DLD1 (cell line): ENCODE data around the gene TRMT10A.

Experiments used
- in situ Hi-C: cut with HindIII; loops from 2 replicates; pipeline ENCODE4 v1.10.0; 2017; ENCODE audit warnings: low sequenced_read_pairs

TRMT10A gene, protein sequence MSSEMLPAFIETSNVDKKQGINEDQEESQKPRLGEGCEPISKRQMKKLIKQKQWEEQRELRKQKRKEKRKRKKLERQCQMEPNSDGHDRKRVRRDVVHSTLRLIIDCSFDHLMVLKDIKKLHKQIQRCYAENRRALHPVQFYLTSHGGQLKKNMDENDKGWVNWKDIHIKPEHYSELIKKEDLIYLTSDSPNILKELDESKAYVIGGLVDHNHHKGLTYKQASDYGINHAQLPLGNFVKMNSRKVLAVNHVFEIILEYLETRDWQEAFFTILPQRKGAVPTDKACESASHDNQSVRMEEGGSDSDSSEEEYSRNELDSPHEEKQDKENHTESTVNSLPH

DNA sequence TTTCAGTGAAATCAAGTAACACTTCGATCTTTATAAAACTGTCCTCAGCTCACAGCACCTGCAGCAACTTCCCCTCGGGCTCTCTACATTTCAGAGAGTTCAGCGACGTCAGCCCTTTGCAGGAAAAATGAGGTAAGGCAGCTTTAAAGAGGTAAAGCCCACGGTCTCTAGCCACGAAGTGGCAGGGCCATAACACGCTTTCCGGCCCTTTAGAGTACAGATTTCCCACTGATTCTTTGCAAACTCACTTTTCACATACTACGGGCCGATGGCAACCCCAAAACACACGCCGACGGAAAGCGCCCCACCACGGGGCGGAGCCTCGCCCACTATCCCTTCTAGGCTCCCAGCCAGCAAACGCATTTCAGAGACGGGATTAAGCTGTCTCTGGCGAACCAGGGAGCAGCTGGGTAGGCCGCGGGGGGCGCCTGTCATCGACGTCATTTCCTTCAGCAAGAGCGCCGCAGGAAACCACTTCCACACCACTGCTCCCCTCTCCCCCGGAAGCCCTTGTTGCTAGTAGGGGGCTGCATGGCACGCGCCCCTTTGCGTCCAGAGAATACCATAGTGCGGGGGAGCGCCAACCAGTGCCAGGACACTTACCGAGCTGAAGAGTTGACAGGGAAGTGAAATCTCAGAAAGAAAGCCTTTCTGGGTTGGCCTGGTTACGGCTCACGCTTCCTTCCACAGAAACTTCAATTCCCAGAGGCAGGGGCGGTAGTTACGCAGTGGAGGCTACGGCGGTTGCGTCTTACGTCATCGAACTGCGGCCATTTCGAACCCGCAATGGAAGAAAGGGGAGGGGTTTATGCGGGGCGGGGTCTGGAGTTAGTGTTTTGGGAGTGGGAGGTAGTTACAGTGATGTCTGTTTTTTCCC, at the start of gene TRMT10A:
Gene TRMT10A, minus strand, starts transcription at position 730 of the 877 bp plus-strand sequence. CDS start 4,701 bp downstream, outside the sequence.
- in situ Hi-C loops: no loop called here

DNA sequence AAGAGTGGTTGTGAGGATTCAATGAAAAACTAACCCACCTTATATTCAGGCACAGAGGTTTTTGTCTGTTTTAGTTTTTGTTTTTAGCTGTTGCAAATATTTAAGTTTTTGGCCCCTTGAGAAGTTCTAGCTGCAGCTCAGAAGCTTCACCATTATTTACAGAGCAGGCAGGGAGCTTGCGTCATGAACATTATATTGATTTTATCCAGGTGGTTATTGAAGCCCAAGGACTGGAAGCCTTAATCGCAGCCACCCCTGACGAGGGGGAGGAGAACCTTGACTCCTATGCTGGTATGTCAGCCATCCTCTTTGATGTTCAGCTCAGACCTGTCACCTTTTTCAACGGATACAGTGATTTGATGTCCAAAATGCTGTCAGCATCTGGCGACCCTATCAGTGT, 48.9 kb upstream of the TRMT10A start:
- in situ Hi-C loops: no loop called here

DNA sequence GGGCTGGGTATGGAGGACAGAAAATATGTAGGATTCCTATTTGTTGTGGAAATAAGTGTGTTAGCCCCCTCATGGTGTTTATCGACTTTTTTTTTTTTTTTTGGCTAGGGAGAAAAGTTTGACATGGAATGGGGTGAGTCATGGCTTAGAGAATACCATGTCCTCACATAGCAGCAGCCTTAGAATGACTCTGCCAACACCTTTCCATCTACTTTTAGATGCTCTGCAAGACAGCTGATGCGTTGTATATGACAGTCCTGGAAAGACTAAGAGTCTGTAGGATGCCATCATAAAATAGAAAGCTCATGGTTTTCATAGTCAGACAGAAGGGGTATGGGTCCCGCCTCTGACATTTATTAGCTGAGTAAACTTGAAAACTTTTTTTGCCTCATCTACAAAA, 48.4 kb upstream of the TRMT10A start:
- in situ Hi-C loops: no loop called here

DNA sequence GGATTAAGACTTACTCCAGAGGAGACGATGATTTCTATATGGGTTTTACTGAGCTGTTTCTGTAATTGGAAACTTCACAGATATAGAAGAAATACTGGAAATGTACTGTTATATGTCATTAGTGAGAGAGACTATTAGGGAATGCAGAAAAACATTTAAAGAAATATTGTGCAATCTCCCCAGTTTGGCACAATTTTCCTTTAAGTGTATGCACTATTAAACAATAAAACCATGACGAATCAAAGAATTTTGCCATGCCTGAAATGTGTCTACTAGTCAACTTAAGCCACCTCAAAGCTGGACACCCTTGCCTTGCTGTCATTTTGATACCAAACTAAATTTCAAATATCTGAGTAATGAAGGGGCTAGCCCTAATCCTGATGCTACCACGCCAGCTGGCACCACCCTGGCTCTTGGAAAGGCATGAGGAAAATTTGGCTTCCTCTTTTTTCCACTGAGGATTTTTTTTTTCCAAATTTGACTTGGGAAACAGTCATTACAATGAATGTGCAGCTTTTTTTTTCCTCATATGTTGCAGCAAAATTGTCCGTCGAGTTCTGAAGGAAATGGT, 46.9 kb upstream of the TRMT10A start:
- in situ Hi-C loops: no loop called here

DNA sequence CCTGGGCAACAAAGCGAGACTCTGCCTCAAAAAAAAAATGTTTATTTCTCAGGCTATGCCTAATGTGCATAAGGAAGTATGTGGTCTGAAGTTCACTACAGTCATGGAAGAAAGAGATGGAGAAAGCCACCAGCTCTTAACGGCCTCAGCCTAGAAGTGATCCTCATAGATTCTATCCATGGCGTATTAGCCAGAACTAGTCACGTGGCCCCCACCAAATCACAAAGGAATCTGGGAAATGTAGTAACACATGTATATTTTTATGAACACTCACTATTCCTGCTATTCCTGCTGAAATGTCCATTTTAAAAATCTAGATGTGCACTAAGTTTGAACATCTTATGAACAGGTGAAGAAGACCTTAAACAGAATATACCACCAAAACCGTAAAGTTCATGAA, 44.6 kb upstream of the TRMT10A start:
- in situ Hi-C loops: no loop called here

DNA sequence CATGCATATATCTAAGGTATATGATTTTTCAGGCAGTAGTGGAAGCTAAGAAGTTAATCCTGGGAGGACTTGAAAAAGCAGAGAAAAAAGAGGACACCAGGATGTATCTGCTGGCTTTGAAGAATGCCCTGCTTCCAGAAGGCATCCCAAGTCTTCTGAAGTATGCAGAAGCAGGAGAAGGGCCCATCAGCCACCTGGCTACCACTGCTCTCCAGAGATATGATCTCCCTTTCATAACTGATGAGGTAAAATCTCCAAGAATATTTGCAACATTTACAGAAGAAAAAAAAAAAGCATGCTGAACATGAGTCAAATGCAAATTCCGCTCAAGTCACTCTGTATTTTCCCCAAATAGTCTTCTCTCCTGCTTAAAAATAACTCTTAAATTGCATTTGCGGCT, 42.9 kb upstream of the TRMT10A start:
- in situ Hi-C loops: no loop called here

DNA sequence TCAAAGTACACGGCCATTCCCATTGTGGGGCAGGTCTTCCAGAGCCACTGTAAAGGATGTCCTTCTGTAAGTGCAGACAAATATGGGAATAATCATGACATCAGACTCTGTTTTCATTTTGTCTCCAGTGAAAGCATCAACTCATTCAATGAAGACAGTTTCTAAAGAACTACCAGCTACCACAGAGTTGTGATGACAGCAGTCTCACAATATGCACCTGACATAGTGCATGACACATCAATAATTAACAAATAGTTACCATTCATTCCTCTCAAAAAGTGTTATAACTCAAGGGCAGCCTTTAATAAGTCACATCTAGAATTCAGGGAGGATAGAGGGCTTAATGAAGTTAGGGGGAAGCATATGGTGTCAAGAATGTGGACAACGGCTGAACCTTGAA, 31.0 kb upstream of the TRMT10A start:
- in situ Hi-C loops: no loop called here

DNA sequence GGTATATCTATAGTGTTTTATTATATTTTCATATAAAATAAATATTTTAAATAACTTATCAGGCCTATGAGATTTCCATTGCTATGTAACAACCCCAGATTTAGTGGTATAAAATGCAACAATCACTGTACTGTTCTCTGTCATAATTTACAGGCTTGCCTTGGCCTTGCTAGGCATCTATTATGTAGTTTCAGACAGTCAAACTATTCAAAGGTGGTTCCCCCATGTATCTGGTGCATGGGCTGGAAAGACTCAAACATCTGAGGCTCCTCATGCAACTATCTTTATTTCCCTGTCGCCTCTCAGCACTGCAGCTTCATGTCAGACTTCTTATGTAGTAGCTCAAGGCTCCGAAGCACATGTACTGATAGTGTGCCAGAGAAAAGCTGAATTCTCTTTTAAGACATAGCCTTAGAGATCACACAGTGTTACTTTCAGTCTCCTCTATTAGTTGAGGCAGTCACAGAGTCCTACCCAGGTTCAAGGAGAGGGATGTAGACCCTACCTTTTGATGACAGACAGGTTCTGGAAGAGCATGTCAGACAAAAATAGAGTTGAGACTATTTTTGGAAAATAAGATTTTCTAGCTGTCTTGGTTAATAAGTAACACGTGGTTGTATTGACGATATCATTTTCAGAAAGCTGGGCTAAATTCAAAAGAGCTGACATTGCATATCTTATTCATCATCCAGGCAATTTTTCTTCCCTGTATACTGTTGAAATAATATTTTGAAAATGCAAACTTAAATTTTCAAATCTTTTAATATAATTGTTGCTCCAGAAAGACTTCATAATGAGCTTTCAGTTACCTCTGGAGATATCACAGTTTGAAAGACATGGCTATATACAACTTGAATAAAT, 30.2 kb upstream of the TRMT10A start:
- in situ Hi-C loops: no loop called here

DNA sequence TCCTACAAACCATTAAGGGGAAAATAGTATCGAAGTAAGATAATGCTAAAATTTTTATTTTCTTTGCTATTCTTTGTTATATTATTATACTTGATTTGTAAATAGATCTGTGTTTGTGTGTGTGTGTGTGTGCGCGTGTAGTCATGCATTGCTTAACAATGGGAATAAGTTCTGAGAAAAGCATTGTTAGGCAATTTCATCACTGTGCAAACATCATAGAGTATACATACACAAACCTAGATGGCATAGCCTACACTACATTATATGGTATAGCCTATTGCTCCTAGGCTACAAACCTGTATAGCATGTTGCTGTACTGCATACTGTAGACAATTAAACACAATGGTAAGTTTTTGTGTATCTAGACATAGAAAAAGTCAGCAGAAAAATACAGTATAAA, 27.9 kb upstream of the TRMT10A start:
- in situ Hi-C loops: no loop called here

DNA sequence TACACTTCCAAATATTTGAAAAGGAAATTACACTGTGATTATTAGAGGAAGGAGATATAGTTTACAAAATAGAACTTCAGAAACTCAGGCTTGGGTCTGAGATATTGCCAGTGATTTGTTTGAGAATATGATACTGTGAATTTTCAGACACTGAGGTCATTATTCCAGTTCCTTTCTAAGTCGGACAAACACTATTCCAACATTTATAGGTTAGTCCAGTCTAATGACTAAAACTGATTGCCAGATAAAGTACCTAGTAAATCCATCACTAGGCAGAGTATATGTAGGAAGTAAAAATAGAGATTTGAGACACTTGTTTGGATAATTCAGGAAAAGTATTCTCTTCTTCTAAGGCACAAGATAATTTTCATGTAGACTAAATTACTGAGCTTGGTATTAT, 24.0 kb upstream of the TRMT10A start:
- in situ Hi-C loops: no loop called here

DNA sequence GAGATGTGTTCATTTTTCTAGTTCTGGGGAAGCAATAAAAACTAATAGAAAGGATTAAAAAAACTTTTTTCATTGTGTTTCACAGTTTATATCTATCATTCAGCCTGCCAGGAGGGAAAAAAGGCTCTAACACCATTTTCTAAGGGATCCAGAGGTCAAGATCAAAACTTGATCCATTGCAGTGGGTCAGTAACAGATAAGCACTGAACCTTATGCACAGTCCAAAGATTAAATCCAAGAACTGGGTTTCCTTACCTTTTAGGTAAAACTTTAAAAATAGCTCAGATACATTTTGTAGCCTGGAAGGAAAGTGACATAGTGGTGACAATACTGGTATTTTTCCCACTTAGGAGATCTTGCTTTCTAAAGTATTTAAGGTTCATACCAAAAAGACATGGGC, 23.5 kb upstream of the TRMT10A start:
- in situ Hi-C loops: no loop called here

DNA sequence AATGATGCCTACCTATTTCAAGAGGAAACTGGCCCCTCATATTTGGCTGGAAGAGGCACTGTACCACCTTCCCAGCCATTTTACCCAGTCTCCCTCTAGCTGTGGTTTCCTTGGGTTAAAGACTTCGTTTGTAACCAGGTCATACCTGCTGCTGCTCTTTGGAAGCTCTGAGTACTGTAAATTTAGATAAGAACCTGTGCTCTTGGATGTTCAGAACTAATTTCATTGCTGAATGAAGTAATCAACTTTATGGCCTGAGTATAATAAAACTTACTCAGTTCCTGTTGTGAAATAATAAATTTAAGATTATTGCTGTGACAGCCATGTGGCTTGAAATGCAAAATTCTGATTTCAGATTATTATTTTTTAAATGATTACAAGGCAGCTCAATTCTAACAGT, 23.0 kb upstream of the TRMT10A start:
- in situ Hi-C loops: no loop called here

DNA sequence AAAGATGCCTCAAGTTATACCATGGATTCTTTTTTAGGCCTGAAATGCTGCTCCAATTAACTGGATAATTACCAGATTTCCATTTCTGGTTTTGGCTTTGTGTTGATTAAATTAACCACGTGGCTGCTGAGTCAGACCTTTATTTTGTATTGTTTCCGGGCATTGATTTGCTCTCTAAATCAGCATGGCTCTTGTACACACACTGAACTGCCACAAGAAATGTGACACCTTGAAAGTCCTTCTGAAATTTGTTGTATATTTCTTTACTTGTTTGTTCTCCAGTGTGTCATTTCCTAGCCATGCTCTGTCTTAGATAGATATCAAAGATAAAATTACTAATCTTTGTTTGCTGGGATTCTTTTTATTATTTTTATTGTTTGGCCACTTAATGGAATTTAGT, 22.5 kb upstream of the TRMT10A start:
- in situ Hi-C loops: no loop called here

DNA sequence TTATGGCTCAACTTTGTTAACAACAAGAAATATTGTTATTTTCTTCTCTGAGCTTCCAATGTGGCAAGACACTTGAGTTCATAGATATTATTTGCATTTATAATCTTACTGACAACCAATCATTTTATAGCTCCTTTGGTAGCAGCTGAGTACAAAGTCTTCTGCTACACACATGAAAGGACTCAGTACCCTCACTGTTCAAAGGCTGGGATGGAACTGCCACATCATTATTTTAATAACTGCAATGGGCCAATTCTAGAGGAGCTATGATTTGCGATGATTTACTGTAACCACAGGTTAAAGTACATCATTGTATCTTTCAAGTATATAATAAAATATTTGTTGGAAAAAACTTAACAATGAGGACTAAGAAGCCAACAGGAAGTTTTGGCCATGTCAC, 21.7 kb upstream of the TRMT10A start:
- in situ Hi-C loops: no loop called here

DNA sequence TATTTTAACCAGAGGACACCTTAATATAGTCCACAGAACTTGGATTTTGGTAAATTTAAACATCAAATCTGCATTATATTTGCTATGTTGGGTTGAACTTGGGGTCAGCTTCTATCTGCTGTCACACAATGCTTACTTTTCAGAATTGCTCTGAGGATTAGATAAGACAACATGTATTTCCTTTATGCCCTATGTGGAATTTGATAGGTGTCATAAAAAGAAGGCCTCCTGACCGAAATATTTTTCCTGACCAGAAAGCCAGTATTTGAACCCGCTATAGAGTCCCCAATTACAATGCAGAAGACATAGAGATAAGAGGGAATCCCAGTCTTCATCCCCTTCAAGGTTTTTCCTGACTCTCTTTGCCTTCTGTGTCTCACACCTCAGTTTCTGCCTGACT, 14.9 kb upstream of the TRMT10A start:
- in situ Hi-C loops: no loop called here

DNA sequence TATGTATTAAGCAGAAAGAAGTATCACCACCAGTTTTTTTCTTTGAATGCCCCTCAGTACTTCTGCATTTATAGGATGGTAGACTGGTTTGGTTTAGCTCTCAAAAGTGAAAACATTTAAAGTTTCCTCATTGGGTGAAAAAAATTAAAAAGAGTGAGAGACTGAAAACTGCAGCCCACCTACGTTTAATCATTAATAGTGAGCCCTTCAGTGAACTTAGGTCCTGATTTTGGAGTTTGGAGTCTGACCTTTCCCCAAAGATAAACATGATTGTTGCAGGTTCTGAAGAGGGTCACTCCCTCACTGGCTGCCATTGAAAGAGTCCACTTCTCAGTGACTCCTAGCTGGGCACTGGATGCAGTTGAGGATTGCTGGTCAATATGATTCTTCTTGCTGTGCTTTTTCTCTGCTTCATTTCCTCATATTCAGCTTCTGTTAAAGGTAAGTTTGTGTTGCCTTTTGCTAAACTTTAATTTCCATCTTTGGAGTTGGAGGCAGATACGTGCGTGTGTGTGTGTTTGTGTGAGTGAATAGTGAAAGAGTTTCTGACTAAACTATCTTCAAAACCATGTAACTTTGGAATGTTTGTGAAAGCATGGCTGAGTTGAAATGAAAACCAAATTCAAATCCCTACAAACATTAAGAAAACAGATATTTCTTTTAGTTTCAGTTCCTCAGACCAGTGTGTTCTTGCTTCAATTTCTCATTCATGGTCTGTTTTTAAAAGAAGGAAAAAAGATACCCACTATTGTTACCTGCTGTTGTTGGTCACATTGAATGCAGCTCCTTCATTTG, 10.9 kb upstream of the TRMT10A start, which contains the start of gene MTTP:
Gene MTTP, plus strand, starts transcription at position 295 of the 795 bp plus-strand sequence. Its CDS starts 86 bp downstream, at position 381.
- in situ Hi-C loops: no loop called here

DNA sequence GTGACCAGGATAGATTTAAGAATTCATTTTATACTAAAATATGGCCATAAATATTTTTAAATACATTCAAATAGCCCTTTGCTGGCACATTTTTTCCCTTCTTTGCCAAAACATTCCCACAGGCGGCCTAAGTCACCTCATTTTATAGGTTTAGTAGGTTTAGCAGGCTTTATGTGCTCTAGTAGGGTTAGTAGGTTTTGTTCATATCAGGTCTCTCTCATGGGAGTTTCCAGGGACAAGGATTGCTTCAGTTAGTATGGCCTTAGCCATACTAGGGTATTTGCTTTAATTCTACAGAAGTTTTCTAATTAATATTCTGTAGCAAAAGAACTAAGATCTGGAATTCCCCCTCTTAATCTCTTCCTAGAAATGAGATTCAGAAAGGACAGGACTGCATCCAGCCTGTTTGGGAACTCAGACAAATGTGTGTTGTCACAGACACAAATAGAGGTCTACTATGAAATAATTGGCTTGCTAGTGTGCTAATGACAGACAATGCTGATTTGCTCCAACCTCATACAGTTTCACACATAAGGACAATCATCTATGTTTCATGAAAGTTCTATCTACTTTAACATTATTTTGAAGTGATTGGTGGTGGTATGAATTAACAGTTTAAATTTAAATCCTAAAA, 10.0 kb upstream of the TRMT10A start:
- in situ Hi-C loops: no loop called here

DNA sequence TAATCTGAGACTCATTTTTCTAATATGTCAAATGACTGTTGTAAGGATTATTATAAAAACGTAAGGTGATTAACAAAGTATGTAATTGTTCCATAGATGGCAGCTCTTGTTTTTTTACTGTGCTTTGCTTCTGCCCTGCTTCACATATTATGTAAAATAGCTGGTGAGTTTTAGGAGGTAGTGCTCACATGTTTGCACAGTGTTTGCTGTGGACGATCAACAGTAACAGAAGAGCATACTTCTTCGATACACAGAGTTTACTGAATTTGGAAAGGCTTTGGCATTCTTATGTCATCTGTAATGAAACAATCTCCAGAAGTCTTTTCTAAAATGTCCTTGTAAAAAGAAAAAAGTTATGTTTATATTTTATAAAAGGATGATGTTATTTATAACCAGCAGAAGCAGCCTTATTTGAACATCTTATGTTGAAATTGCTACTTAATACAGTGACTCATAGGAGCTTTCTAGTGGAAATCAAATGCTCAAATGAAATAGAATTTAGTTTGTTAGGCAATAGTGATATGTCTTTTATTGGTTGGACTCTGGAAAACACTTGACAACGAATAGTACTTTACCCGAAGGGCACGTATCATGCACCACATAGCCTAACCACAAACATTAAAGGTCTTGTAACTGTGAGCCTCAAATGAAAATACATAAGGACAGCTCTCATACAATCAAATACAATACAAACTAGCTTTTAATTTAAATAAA, 8.8 kb upstream of the TRMT10A start:
- in situ Hi-C loops: no loop called here

DNA sequence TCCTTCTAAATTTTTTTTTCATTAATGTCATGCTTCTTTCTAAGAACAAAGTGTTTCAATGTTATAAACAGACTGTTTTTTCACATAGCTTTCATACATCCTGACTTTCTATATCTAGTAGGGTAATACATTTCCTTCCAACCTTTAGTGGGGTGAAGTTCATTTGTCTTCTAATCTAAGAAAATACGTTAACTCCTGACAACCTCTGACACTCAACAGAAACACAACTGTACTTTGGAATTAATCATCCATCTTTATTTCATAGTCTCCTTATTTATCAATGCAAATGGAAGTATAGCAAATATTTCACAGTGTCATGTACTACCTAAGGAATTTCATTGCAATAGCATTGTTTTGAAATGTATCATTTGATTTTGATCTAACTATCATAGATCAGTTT, 8.0 kb upstream of the TRMT10A start:
- in situ Hi-C loops: no loop called here
